GM10266 (cell line): ENCODE data around the gene UBE2I.
"Not testable (repeated sequence)": the region's sequence is repeated elsewhere in the genome, so short reads cannot be mapped to it uniquely, and the experiment has no call there.

Experiments used
- DNase-seq: peaks from one replicate; pipeline ENCODE4 v3.0.0; 2012; ENCODE audit errors: extremely low spot score
- TF ChIP-seq, protein P1 (sequence below): IDR thresholded peaks from 2 replicates; pipeline ENCODE4 v1.5.1; 2012; ENCODE audit warnings: mild to moderate bottlenecking, low read depth; ENCODE audit not compliant: control insufficient read depth, insufficient read depth; ENCODE audit errors: missing control alignments

The UBE2I gene

GRCh38 chr16:1327619-1327947 is 18.1 kb downstream of the UBE2I start:
- DNase-seq = no peak
- TF ChIP-seq, protein P1, sequence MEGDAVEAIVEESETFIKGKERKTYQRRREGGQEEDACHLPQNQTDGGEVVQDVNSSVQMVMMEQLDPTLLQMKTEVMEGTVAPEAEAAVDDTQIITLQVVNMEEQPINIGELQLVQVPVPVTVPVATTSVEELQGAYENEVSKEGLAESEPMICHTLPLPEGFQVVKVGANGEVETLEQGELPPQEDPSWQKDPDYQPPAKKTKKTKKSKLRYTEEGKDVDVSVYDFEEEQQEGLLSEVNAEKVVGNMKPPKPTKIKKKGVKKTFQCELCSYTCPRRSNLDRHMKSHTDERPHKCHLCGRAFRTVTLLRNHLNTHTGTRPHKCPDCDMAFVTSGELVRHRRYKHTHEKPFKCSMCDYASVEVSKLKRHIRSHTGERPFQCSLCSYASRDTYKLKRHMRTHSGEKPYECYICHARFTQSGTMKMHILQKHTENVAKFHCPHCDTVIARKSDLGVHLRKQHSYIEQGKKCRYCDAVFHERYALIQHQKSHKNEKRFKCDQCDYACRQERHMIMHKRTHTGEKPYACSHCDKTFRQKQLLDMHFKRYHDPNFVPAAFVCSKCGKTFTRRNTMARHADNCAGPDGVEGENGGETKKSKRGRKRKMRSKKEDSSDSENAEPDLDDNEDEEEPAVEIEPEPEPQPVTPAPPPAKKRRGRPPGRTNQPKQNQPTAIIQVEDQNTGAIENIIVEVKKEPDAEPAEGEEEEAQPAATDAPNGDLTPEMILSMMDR = no peak

DNA sequence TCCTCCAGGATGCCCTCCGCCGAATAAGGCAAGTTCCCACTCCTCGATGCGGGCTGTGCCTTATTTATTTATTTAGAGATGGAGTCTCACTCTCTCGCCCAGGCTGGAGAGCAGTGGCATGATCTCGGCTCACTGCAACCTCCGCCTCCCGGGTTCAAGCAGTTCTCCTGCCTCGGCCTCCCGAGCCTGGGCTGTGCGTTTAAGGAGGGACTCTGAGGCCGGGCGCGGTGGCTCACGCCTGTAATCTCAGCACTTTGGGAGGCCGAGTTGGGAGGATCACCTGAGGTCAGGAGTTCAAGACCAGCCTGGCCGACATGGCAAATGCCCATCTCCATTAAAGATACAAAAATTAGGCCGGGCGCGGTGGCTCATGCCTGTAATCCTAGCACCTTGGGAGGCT is 18.7 kb downstream of the UBE2I start:
- DNase-seq = not testable (repeated sequence)

DNA sequence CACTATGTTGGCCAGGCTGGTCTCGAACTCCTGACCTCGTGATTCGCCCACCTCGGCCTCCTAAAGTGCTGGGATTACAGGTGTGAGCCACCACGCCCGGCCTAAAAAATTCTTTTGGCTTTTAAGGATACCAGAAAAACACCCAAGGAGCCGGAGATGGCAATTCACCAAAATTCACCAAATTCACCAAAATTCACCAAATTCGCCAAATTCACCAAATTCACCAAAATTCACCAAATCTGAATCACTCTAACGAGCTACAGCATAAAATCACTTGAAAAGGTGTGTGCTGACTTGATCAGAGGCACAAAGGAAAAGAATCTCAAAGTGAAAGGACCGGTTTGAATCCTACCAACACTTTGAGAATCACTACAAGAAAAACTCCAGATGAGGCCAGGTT is 19.5 kb downstream of the UBE2I start:
- DNase-seq = not testable (repeated sequence)

GRCh38 chr16:1330260-1330914 is 21.0 kb downstream of the UBE2I start:
- TF ChIP-seq, protein P1 = peak; percentile 40
- DNase-seq = no peak

GRCh38 chr16:1330931-1331711 is 21.7 kb downstream of the UBE2I start:
- DNase-seq = no peak
- TF ChIP-seq, protein P1 = no peak

GRCh38 chr16:1331712-1332617 is 22.5 kb downstream of the UBE2I start:
- TF ChIP-seq, protein P1 = no peak
- peak; percentile 90 for DNase-seq

GRCh38 chr16:1332618-1333148 is 23.2 kb downstream of the UBE2I start:
- DNase-seq = no peak
- TF ChIP-seq, protein P1 = no peak
